HFFc6 (cell line): ENCODE data around the gene MAGOH. TPM values are rescaled to one million over a fixed set of nuclear protein-coding genes. Genes with fewer than 3 reads are reported as not detected.
"Not testable (repeated sequence)": the region's sequence is repeated elsewhere in the genome, so short reads cannot be mapped to it uniquely, and the experiment has no call there.

Source experiments
- DNase-seq: peaks from one replicate; pipeline ENCODE4 v3.0.0-alpha.2; 2018
- H3K27ac Mint-ChIP-seq: 2 replicates; pipeline ENCODE4 v1.8.0; 2020; ENCODE audit warnings: mild to moderate bottlenecking, mixed read lengths
- H3K27me3 Mint-ChIP-seq: 2 replicates; pipeline ENCODE4 v1.8.0; 2021; ENCODE audit warnings: mild to moderate bottlenecking, moderate library complexity, mixed read lengths; ENCODE audit not compliant: insufficient read depth
- H3K36me3 Mint-ChIP-seq: 2 replicates; pipeline ENCODE4 v1.8.0; 2021; ENCODE audit warnings: low read depth, mixed read lengths
- H3K4me1 Mint-ChIP-seq: 2 replicates; pipeline ENCODE4 v1.8.0; 2020; ENCODE audit warnings: low read depth, mixed read lengths
- H3K4me3 Mint-ChIP-seq: 2 replicates; pipeline ENCODE4 v1.8.0; 2020; ENCODE audit warnings: mild to moderate bottlenecking, moderate library complexity, mixed read lengths
- H3K9me3 Mint-ChIP-seq: 2 replicates; pipeline ENCODE4 v1.8.0; 2020; ENCODE audit warnings: mild to moderate bottlenecking, mixed read lengths
- total RNA-seq, 6 experiments: library from RNA; stranded (reverse); fragmentation: NEBNext Ultra II Directional; extraction: Animal tissue kit (Norgen Biotek cat#: 25700); gene quantifications; 2 replicates in 1 of 6; 3 replicates in 5 of 6; pipeline ENCODE4 v1.2.3, GENCODE V29; 2021
- TF ChIP-seq, protein P1 (sequence below): fragments of 200-600 bp; sonication (generic); IDR thresholded peaks from 2 replicates; pipeline ENCODE4 v1.5.0; 2021; ENCODE audit warnings: antibody characterized with exemption, mild to moderate bottlenecking

MAGOH gene
- total RNA-seq, 6 experiments from 2014 or later: 34.9 to 54.2 (median 47.1) TPM

DNA sequence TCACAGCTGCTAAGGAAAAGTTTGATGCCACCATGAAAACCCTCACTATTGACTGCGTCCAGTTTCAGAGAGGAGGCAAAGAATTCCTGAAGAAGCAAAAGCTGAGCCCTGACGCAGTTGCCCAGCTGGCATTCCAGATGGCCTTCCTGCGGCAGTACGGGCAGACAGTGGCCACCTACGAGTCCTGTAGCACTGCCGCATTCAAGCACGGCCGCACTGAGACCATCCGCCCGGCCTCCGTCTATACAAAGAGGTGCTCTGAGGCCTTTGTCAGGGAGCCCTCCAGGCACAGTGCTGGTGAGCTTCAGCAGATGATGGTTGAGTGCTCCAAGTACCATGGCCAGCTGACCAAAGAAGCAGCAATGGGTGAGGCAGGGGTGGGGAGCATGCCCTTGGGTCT is 27.4 kb downstream of the MAGOH start:
- H3K36me3 Mint-ChIP-seq: peaks cover 47% of the 10 kb centered on the region
- peaks cover 6% of the 10 kb centered on the region; the same call in 1 of the 2 replicates for H3K9me3 Mint-ChIP-seq
- H3K4me1 Mint-ChIP-seq: no peaks in the 10 kb centered on the region

DNA sequence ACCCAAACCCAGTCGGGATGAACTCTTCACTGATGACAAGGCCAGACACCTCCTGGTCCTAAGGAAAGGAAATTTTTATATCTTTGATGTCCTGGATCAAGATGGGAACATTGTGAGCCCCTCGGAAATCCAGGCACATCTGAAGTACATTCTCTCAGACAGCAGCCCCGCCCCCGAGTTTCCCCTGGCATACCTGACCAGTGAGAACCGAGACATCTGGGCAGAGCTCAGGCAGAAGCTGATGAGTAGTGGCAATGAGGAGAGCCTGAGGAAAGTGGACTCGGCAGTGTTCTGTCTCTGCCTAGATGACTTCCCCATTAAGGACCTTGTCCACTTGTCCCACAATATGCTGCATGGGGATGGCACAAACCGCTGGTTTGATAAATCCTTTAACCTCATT is 28.0 kb downstream of the MAGOH start:
- H3K27me3 Mint-ChIP-seq: no peaks in the 10 kb centered on the region
- no peak for DNase-seq
- TF ChIP-seq, protein P1, sequence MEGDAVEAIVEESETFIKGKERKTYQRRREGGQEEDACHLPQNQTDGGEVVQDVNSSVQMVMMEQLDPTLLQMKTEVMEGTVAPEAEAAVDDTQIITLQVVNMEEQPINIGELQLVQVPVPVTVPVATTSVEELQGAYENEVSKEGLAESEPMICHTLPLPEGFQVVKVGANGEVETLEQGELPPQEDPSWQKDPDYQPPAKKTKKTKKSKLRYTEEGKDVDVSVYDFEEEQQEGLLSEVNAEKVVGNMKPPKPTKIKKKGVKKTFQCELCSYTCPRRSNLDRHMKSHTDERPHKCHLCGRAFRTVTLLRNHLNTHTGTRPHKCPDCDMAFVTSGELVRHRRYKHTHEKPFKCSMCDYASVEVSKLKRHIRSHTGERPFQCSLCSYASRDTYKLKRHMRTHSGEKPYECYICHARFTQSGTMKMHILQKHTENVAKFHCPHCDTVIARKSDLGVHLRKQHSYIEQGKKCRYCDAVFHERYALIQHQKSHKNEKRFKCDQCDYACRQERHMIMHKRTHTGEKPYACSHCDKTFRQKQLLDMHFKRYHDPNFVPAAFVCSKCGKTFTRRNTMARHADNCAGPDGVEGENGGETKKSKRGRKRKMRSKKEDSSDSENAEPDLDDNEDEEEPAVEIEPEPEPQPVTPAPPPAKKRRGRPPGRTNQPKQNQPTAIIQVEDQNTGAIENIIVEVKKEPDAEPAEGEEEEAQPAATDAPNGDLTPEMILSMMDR: no peak
- H3K27ac Mint-ChIP-seq: no peak overlapping the region
- peaks cover 50% of the 10 kb centered on the region for H3K36me3 Mint-ChIP-seq
- peaks cover 6% of the 10 kb centered on the region for H3K9me3 Mint-ChIP-seq
- no peak overlapping the region for H3K4me3 Mint-ChIP-seq
- no peaks in the 10 kb centered on the region for H3K4me1 Mint-ChIP-seq

More for the DNA sequence above, 27.4 kb downstream of the MAGOH start:
- DNase-seq: no peak
- TF ChIP-seq, protein P1: no peak
- H3K27ac Mint-ChIP-seq: no peak overlapping the region
- peaks cover 1% of the 10 kb centered on the region; the same call in 1 of the 2 replicates for H3K27me3 Mint-ChIP-seq
- no peak overlapping the region for H3K4me3 Mint-ChIP-seq

DNA sequence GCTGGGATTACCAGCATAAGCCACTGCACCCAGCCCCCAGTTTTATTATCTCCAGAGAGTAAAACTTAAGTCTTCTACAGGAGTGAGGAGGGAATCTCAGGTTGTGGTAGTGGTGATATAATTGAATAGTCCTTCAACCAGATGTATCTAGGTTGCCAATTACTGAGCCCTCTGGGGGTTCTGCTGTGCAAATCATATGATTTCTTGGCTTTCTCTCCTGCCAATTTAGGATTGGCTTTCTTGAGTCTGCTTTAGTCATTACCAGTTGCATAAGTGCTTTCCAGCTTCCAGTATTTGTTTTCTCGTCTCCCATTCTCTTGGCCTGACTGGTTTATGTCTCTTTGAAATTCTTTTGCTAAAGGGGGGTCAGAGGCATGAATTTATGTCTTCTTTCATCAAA is 30.6 kb downstream of the MAGOH start:
- DNase-seq: no peak
- no peaks in the 10 kb centered on the region for H3K27me3 Mint-ChIP-seq
- H3K36me3 Mint-ChIP-seq: peaks cover 72% of the 10 kb centered on the region
- H3K9me3 Mint-ChIP-seq: peaks cover 12% of the 10 kb centered on the region
- no peak overlapping the region for H3K27ac Mint-ChIP-seq
- H3K4me3 Mint-ChIP-seq: no peak overlapping the region
- H3K4me1 Mint-ChIP-seq: no peaks in the 10 kb centered on the region
- TF ChIP-seq, protein P1: no peak

DNA sequence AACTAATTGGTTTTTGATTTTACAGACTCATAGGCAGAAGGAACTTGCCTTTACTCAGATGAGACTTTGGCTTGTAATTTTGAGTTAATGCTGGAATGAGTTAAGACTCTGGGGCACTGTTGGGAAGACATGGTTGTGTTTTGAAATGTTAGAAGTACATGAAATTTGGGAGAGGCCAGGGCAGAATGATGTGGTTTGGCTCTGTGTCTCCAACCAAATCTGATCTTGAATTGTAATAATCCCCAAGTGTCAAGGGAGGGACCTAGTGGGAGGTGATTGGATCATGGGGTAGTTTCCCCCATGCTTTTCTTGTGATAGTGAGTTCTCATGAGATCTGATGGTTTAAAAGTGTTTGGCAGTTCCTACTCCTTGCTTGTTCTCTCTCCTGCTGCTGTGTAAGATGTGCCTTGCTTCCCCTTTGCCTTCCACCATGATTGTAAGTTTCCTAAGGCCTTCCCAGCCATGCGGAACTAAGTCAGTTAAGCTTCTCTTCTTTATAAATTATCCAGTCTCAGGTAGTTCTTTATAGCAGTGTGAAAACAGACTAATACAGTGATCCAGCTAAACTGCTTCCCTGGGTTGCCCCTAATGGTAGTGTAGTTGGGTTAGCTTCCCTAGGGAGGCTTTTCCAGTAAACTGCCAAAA is 31.5 kb downstream of the MAGOH start:
- no peaks in the 10 kb centered on the region for H3K4me1 Mint-ChIP-seq
- H3K27me3 Mint-ChIP-seq: no peaks in the 10 kb centered on the region
- no peak overlapping the region for H3K27ac Mint-ChIP-seq
- H3K9me3 Mint-ChIP-seq: peaks cover 12% of the 10 kb centered on the region
- no peak for DNase-seq
- no peak overlapping the region for H3K4me3 Mint-ChIP-seq
- TF ChIP-seq, protein P1: no peak
- peaks cover 71% of the 10 kb centered on the region for H3K36me3 Mint-ChIP-seq

DNA sequence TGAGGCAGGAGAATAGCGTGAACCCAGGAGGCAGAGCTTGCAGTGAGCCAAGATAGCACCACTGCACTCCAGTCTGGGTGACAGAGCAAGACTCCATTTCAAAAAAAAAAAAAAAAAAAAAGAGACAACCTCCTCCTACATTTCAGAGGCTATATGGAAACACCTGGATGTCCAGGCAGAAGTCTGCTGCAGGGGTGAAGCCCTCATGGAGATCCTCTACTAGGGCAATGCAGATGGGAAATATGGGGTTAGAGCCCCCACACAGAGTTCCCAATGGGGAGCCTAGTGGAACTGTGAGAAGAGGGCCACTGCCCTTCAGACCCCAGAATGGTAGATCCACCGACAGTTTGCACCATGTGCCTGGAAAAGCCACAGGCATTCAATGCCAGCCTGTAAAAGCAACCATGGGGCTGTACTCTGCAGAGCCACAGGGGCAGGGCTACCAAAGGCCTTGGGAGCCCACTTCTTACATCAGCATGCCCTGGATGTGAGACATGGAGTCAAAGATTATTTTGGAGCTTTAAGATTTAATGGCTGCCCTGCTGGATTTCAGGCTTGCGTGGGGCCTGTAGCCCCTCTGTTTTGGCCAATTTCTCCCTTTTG is 32.1 kb downstream of the MAGOH start:
- peaks cover 12% of the 10 kb centered on the region for H3K9me3 Mint-ChIP-seq
- not testable (repeated sequence) for H3K27ac Mint-ChIP-seq
- peaks cover 67% of the 10 kb centered on the region for H3K36me3 Mint-ChIP-seq

DNA sequence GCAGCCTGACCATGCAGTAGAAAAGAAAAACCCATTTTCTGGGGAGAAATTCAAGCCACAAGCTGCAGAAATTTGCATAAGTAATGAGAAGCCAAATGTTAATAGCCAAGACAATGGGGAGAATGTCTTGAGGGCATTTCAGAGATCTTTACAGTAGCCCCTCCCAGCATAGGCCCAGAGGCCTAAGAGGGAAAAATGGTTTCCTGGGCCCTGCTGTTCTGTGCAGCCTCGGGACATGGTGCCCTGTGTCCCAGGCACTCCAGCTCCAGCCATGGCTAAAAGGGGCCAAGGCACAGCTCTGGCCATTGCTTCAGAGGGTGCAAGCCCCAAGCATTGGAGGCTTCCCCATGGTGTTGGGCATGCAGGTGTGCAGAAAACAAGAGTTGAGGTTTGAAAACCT is 32.8 kb downstream of the MAGOH start:
- Mint-ChIP-seq H3K9me3 (peaks cover 12% of the 10 kb centered on the region), H3K36me3 (peaks cover 62% of the 10 kb centered on the region)
- H3K4me3 Mint-ChIP-seq: not testable (repeated sequence)

More for the DNA sequence above, 32.1 kb downstream of the MAGOH start:
- not testable (repeated sequence) for H3K4me1 Mint-ChIP-seq, H3K27me3 Mint-ChIP-seq, DNase-seq, H3K4me3 Mint-ChIP-seq

More for the DNA sequence above, 32.8 kb downstream of the MAGOH start:
- H3K27ac Mint-ChIP-seq, DNase-seq, H3K27me3 Mint-ChIP-seq, H3K4me1 Mint-ChIP-seq: not testable (repeated sequence)
